HCT116 (cell line): ENCODE measurements around the gene TMEM117.

ENCODE experiments used
- CEBPB ChIP-seq: IDR thresholded peaks from 2 replicates; pipeline ENCODE4 v1.6.1; 2012; ENCODE audit warnings: low read depth
- EZH2 ChIP-seq: fragments of 200-600 bp; sonication (generic); IDR thresholded peaks from 2 replicates; pipeline ENCODE4 v1.6.1; 2017; ENCODE audit warnings: antibody characterized with exemption, mixed run types
- EZH2phosphoT487 ChIP-seq: fragments of 200-600 bp; IDR thresholded peaks from 2 replicates; pipeline ENCODE4 v1.6.1; 2018; ENCODE audit warnings: antibody characterized with exemption, borderline replicate concordance
- FOSL1 ChIP-seq: IDR thresholded peaks from 2 replicates; pipeline ENCODE4 v1.6.1; 2012; ENCODE audit warnings: low read depth
- POLR2A ChIP-seq: IDR thresholded peaks from 2 replicates; pipeline ENCODE4 v1.7.0; 2011; ENCODE audit warnings: borderline replicate concordance; ENCODE audit not compliant: insufficient read depth, insufficient read length; ENCODE audit errors: extremely low read depth
- POLR2AphosphoS5 ChIP-seq: IDR thresholded peaks from 2 replicates; pipeline ENCODE4 v1.6.1; 2011; ENCODE audit warnings: mild to moderate bottlenecking, low read depth, low read length, moderate library complexity
- RAD21 ChIP-seq: IDR thresholded peaks from 2 replicates; pipeline ENCODE4 v1.6.1; 2012; ENCODE audit warnings: low read depth, mild to moderate bottlenecking
- TCF7L2 ChIP-seq: IDR thresholded peaks from 2 replicates; pipeline ENCODE4 v1.7.0; 2011; ENCODE audit warnings: borderline replicate concordance, inconsistent platforms; ENCODE audit not compliant: insufficient read depth, insufficient read length; ENCODE audit errors: extremely low read depth
- YY1 ChIP-seq: IDR thresholded peaks from 2 replicates; pipeline ENCODE4 v1.6.1; 2011; ENCODE audit warnings: low read length, low read depth, moderate library complexity, mild to moderate bottlenecking; ENCODE audit not compliant: insufficient replicate concordance; ENCODE audit errors: extremely low read depth
- TF ChIP-seq, protein P1 (sequence below), 3 experiments: fragments of 200-600 bp in 1 of 3; sonication (generic) in 1 of 3; IDR thresholded peaks in 2 of 3; conservative IDR thresholded peaks in 1 of 3; 2 replicates each; pipeline ENCODE4 v1.5.1; 2012 to 2017; ENCODE audit warnings: low read depth in 2 of 3, low read length in 2 of 3, antibody characterized with exemption in 1 of 3, borderline replicate concordance in 1 of 3, control low read depth in 1 of 3, mild to moderate bottlenecking in 1 of 3, mixed read lengths in 1 of 3, mixed run types in 1 of 3, moderate library complexity in 1 of 3; ENCODE audit not compliant: insufficient read depth in 1 of 3
- TF ChIP-seq, protein P2 (sequence below): IDR thresholded peaks from 2 replicates; pipeline ENCODE4 v1.6.1; 2012

DNA sequence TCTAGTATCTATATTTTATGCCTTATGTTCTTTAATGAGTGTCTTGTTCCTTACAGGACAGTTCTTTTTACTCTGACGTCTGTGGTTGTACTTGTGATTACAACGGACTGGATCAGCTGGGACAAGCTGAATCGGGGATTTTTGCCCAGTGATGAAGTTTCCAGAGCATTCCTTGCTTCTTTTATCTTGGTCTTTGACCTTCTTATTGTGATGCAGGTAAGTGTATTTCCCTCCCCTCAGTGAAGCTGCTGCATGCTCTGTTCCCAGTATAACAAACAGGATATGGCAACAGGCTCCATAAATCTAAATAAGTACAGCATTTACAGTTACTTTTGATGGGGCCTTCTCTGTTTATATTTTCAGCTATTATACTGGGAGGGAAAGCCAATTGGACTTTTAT is 463.6 kb downstream of the TMEM117 start:
- no peak for TF ChIP-seq RAD21
- no peak for TF ChIP-seq POLR2A
- TF ChIP-seq EZH2 = no peak
- TF ChIP-seq, protein P1, sequence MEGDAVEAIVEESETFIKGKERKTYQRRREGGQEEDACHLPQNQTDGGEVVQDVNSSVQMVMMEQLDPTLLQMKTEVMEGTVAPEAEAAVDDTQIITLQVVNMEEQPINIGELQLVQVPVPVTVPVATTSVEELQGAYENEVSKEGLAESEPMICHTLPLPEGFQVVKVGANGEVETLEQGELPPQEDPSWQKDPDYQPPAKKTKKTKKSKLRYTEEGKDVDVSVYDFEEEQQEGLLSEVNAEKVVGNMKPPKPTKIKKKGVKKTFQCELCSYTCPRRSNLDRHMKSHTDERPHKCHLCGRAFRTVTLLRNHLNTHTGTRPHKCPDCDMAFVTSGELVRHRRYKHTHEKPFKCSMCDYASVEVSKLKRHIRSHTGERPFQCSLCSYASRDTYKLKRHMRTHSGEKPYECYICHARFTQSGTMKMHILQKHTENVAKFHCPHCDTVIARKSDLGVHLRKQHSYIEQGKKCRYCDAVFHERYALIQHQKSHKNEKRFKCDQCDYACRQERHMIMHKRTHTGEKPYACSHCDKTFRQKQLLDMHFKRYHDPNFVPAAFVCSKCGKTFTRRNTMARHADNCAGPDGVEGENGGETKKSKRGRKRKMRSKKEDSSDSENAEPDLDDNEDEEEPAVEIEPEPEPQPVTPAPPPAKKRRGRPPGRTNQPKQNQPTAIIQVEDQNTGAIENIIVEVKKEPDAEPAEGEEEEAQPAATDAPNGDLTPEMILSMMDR (IDR thresholded peaks at IDR 0.05 in 2 of 3, conservative IDR thresholded peaks at IDR 0.05 in 1 of 3; ENCODE audit: borderline replicate concordance in 1 of 3, insufficient read depth in 1 of 3, low read depth in 2 of 3, low read length in 2 of 3) = no peak
- no peak for TF ChIP-seq POLR2AphosphoS5
- TF ChIP-seq YY1 = no peak
- TF ChIP-seq EZH2phosphoT487 = no peak
- no peak for TF ChIP-seq CEBPB
- TF ChIP-seq, protein P2, sequence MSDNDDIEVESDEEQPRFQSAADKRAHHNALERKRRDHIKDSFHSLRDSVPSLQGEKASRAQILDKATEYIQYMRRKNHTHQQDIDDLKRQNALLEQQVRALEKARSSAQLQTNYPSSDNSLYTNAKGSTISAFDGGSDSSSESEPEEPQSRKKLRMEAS = no peak
- no peak for TF ChIP-seq TCF7L2
- TF ChIP-seq FOSL1 = no peak
